Activated CD4-positive, alpha-beta memory T cell treated with anti-CD3 and anti-CD28 coated beads, Interleukin-2, amount 10 ng/mL, durations not matched to agents 7 days and 5 days (primary cell): Measurements from ENCODE around the gene ARL4A. TPM values are rescaled to one million over a fixed set of nuclear protein-coding genes. Genes with fewer than 3 reads are reported as not detected.

ENCODE experiments used
- CTCF ChIA-PET: fragments of 350-600 bp; sonication (Branson Sonifier 250); formaldehyde crosslinking; loops from one replicate; lab custom pipeline; 2021; ENCODE audit warnings: antibody characterized with exemption, inconsistent platforms; lab: Charles Lee
- POLR2A ChIA-PET: fragments of 350-600 bp; sonication (Branson Sonifier 250); formaldehyde crosslinking; loops from one replicate; lab custom pipeline; 2021; ENCODE audit warnings: antibody characterized with exemption; lab: Charles Lee
- DNase-seq: peaks from one replicate; pipeline ENCODE4 v3.0.0-alpha.2; 2020
- H3K27ac Mint-ChIP-seq: one replicate; pipeline ENCODE4 v1.8.0; 2021; ENCODE audit warnings: mild to moderate bottlenecking, mixed read lengths
- H3K27me3 Mint-ChIP-seq: one replicate; pipeline ENCODE4 v1.8.0; 2021; ENCODE audit warnings: mixed read lengths
- H3K36me3 Mint-ChIP-seq: one replicate; pipeline ENCODE4 v1.8.0; 2021; ENCODE audit warnings: low read depth, mixed read lengths
- H3K4me1 Mint-ChIP-seq: one replicate; pipeline ENCODE4 v1.8.0; 2021; ENCODE audit warnings: mixed read lengths
- H3K4me3 Mint-ChIP-seq: one replicate; pipeline ENCODE4 v1.8.0; 2021; ENCODE audit warnings: mild to moderate bottlenecking, mixed read lengths
- H3K9me3 Mint-ChIP-seq: one replicate; pipeline ENCODE4 v1.8.0; 2021; ENCODE audit warnings: mixed read lengths
- total RNA-seq, 2 experiments: library from RNA; stranded (reverse); gene quantifications; one replicate each; pipeline ENCODE4 v1.2.3, GENCODE V29; 2021

Gene ARL4A
- total RNA-seq, 2 experiments from 2014 or later = 19.1 to 19.8 TPM

GRCh38 chr7:12738665-12739064 is 51.2 kb downstream of the ARL4A start:
- ChIA-PET CTCF (interaction anchor here (1.3 kb wide), 1 partner anchor 52 kb away, joined by 3 read pairs; no protein-coding TSS in a partner anchor), POLR2A (no interaction called here)
- H3K36me3 Mint-ChIP-seq = no peaks in the 10 kb centered on the region
- no peaks in the 10 kb centered on the region for H3K27me3 Mint-ChIP-seq
- H3K4me1 Mint-ChIP-seq = peaks cover 4% of the 10 kb centered on the region
- no peaks in the 10 kb centered on the region for H3K9me3 Mint-ChIP-seq
- no peak overlapping the region for H3K4me3 Mint-ChIP-seq
- no peak overlapping the region for H3K27ac Mint-ChIP-seq
- no peak for DNase-seq

Other genes with a start within 250 kb of the ARL4A start
- gene SCIN, start 116.9 kb upstream of the ARL4A start, total RNA-seq = under 1 TPM in 1 of 2 experiments, not detected in 1; 0.23 TPM